Brain microvascular endothelial cell (primary cell): ENCODE measurements around the gene VGLL3.

Source experiments
- DNase-seq: peaks from one replicate; pipeline ENCODE4 v3.0.0-alpha.2; 2020
- H3K27ac ChIP-seq: fragments of 250-450 bp; sonication (Bioruptor Pico); 2 replicates; pipeline ENCODE4 v1.5.1; 2020; ENCODE audit warnings: mild to moderate bottlenecking, moderate library complexity
- H3K27me3 ChIP-seq: fragments of 250-450 bp; sonication (Bioruptor Pico); replicated peaks from 2 replicates; pipeline ENCODE4 v1.5.1; 2020; ENCODE audit warnings: mild to moderate bottlenecking
- H3K36me3 ChIP-seq: fragments of 250-450 bp; sonication (Bioruptor Pico); replicated peaks from 2 replicates; pipeline ENCODE4 v1.5.1; 2020; ENCODE audit warnings: mild to moderate bottlenecking
- H3K4me3 ChIP-seq: 2 replicates; pipeline ENCODE4 v1.5.1; 2011; ENCODE audit warnings: low read depth, mild to moderate bottlenecking, control low read depth, low read length, moderate library complexity
- in situ Hi-C: cut with HindIII; loops from 2 replicates; pipeline ENCODE4 v1.10.0; 2017; ENCODE audit warnings: low sequenced_read_pairs, low pct_ligation_motif_present
- TF ChIP-seq, protein P1 (sequence below): IDR thresholded peaks from 2 replicates; pipeline ENCODE4 v1.5.1; 2011; ENCODE audit warnings: low read depth, mild to moderate bottlenecking, moderate library complexity, low read length, control low read depth, inconsistent platforms; ENCODE audit errors: missing control alignments

VGLL3 gene

DNA sequence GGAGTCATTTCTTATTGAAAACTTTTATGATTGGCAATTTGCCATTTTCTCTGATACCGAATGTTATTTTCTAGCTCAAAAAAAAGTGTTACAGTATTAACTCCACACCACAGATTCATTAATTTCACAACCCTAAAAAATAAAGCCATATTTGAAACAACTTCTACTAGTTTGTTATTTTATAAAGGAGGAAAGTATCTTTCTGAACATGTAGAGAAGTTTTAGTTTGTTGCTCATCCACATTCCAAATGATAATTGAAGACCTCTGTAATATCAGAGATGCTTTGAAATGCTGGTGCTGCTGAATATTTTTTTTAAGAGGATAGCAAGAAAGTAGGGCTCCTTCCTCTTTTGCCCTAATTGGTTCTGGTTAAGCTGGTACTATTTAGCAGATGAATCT lies 1.9 kb downstream of the VGLL3 start:
- H3K36me3 ChIP-seq = peaks cover 13% of the 10 kb centered on the region
- no peaks in the 10 kb centered on the region for H3K27me3 ChIP-seq
- TF ChIP-seq, protein P1, sequence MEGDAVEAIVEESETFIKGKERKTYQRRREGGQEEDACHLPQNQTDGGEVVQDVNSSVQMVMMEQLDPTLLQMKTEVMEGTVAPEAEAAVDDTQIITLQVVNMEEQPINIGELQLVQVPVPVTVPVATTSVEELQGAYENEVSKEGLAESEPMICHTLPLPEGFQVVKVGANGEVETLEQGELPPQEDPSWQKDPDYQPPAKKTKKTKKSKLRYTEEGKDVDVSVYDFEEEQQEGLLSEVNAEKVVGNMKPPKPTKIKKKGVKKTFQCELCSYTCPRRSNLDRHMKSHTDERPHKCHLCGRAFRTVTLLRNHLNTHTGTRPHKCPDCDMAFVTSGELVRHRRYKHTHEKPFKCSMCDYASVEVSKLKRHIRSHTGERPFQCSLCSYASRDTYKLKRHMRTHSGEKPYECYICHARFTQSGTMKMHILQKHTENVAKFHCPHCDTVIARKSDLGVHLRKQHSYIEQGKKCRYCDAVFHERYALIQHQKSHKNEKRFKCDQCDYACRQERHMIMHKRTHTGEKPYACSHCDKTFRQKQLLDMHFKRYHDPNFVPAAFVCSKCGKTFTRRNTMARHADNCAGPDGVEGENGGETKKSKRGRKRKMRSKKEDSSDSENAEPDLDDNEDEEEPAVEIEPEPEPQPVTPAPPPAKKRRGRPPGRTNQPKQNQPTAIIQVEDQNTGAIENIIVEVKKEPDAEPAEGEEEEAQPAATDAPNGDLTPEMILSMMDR = no peak
- peak overlapping the region; percentile 97 for H3K27ac ChIP-seq
- peak overlapping the region; percentile 91 for H3K4me3 ChIP-seq
- in situ Hi-C loops = no loop called here
- DNase-seq = no peak

DNA sequence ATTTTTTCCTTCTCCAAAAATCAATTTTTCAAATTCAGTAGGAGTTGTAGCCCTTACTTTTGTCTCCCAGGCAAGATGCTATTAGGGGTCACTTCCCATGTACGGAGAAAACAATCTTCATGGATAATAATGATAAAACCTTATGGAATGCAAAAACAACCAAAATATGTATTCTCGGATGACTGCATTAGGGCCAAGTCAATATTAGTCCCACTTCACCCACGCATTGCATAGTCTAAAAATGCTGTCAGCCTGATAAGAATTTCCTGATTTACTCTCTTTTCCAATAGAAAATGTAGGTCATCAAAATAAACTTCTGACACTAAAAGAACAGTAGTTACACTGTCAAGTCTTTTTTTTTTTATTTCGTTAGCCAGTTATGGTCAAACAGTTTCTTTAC lies 2.7 kb downstream of the VGLL3 start:
- TF ChIP-seq, protein P1 = no peak
- Histone ChIP-seq H3K4me3 (peak overlapping the region; percentile 91), H3K27ac (peak overlapping the region; percentile 88), H3K27me3 (no peaks in the 10 kb centered on the region), H3K36me3 (peaks cover 13% of the 10 kb centered on the region)
- in situ Hi-C loops = no loop called here
- peak; percentile 88 for DNase-seq

DNA sequence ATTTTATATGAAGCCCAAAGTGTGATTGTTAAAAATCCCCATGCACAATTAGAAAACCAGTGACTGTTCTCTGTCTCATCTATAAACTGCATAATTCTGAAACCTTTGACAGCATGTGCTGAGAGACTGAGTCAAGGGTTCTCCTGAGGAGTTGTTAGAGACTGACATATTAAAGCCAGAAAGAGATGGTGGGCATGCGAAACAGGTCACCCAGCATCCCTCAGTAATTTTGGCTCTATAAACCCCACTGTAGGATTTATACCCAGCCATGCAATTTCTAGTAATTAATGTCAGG lies 3.6 kb downstream of the VGLL3 start:
- DNase-seq = no peak
- Histone ChIP-seq H3K27ac (peak overlapping the region; percentile 88), H3K36me3 (peaks cover 13% of the 10 kb centered on the region), H3K4me3 (peak overlapping the region; percentile 44), H3K27me3 (no peaks in the 10 kb centered on the region)
- in situ Hi-C loops = no loop called here
- TF ChIP-seq, protein P1 = no peak

DNA sequence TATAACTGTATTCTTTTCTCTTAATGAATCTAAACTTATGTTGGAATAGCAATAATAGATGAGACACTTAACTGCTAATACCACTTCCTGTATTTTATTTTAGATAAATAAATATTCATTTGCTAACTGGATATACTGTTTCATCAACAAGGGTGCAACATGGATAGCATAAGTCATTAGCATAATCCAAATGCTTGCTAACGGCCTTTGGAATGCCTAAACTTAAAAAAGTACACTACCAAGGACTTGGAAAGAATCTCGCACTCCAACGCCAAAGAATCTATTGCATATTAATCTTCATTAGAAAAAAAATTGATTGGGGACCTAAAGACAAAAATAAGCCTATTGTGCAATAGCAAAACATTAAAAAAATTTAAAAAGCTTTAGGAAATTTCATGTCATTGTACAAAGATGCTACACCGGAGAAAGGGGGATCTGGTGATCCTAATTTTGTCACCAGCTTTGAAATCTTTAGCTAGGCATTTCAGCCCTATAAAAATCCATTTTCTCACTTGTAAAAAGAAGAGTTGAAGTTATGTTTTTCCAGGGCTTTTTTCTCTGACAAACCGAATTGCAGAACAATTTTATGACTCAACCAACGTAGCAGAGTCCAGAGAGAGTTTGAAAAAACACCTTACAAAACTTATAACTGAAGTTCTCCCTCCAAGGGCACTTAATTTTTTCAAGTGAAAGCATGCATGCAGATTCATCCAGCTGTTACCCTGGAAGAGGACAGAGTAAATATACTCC lies 4.1 kb downstream of the VGLL3 start:
- Histone ChIP-seq H3K27ac (peak overlapping the region; percentile 88), H3K36me3 (peaks cover 13% of the 10 kb centered on the region), H3K27me3 (no peaks in the 10 kb centered on the region), H3K4me3 (peak overlapping the region; percentile 44)
- TF ChIP-seq, protein P1 = no peak
- DNase-seq = no peak
- in situ Hi-C loops = no loop called here

DNA sequence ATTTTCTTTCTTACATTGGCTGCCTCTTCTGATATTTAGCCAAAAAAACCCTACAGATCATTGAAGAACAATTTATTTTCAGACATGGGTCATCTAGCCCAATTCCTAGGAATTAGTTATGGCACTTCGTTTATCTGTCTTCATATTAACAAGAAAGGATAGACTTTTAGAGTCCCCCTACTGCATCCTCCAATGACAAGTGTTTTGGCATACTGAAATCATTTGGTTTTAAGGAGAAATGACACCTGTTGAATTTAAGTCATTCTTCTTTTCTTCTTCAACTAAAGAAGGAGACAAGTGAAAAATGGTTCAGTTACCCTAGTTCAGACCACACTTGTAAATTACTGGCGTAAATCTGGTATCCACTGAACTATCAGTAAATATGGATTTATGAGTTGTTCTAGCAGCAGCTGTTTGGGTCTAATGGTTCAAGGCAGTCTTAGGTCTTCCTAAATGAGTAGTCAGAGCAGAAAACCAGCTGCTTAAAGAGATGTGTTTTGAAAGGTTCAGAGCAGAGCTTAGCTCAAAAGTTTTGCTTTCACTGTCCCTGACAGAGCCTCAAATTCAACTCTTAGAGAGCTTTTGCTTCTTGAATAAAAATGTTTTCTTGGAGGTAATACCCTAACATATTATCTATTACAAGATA lies 5.6 kb downstream of the VGLL3 start:
- Histone ChIP-seq H3K27ac (peak overlapping the region; percentile 88), H3K4me3 (no peak overlapping the region), H3K36me3 (peaks cover 9% of the 10 kb centered on the region), H3K27me3 (no peaks in the 10 kb centered on the region)
- in situ Hi-C loops = no loop called here
- no peak for DNase-seq
- TF ChIP-seq, protein P1 = no peak
